LNCaP clone FGC (cell line): ENCODE data around the gene PFDN5.

Experiments
- DNase-seq: peaks from one replicate; pipeline ENCODE4 v3.0.0-alpha.2; 2011; ENCODE audit warnings: low read depth
- H3K4me3 ChIP-seq: 2 replicates; pipeline ENCODE4 v1.5.1; 2011; ENCODE audit warnings: mild to moderate bottlenecking, low read depth, low read length, control low read depth
- CTCF ChIP-seq: IDR thresholded peaks from 2 replicates; pipeline ENCODE4 v1.5.1; 2012; ENCODE audit warnings: mild to moderate bottlenecking; ENCODE audit not compliant: control insufficient read depth, insufficient read depth; ENCODE audit errors: extremely low read depth

Gene PFDN5

GRCh38 chr12:53258541-53259539 is 36.5 kb upstream of the PFDN5 start:
- no peak overlapping the region for H3K4me3 ChIP-seq
- no peak for TF ChIP-seq CTCF
- DNase-seq, result no peak

GRCh38 chr12:53259891-53260290 is 35.5 kb upstream of the PFDN5 start:
- no peak for TF ChIP-seq CTCF
- no peak overlapping the region for H3K4me3 ChIP-seq
- no peak for DNase-seq

GRCh38 chr12:53265783-53266182 is 29.6 kb upstream of the PFDN5 start:
- H3K4me3 ChIP-seq, result no peak overlapping the region
- DNase-seq, result no peak
- no peak for TF ChIP-seq CTCF

GRCh38 chr12:53267306-53267998 is 27.9 kb upstream of the PFDN5 start:
- no peak for DNase-seq
- H3K4me3 ChIP-seq, result peak overlapping the region; percentile 69
- no peak for TF ChIP-seq CTCF

GRCh38 chr12:53267999-53268629 is 27.2 kb upstream of the PFDN5 start, which contains the start of gene ESPL1:
TSS of gene ESPL1 (plus strand) at chr12:53268299. CDS start at chr12:53268767, 468 bp downstream.
- peak within 1 kb of the TSS; percentile 69 for H3K4me3 ChIP-seq
- no peak for TF ChIP-seq CTCF
- no peak for DNase-seq

GRCh38 chr12:53268630-53269562 is 26.4 kb upstream of the PFDN5 start:
- H3K4me3 ChIP-seq, result peak overlapping the region; percentile 69

More at GRCh38 chr12:53268630-53269562, 26.4 kb upstream of the PFDN5 start:
- DNase-seq, result no peak
- TF ChIP-seq CTCF, result no peak
